Measurements from ENCODE around the gene RNF214.

DNA sequence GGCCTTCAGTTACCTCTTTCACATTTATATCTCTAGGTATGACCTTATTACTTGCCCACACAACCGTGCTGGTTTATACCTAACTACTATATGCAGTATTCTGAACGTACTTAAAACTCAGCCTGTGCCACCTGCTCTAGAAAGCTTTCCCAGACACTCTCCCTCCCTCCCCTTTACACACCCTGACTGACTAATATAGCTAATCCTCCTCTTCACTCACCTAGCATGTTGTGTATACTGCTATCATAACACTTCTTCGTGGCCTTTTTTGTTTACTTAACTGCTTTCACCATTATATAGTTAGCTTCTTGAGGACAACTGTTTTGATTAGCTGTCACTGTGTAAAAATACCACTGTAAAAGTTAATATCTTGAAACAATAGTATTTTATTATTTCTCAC is 23.5 kb downstream of the RNF214 start:
- TF ChIP-seq, protein P1, sequence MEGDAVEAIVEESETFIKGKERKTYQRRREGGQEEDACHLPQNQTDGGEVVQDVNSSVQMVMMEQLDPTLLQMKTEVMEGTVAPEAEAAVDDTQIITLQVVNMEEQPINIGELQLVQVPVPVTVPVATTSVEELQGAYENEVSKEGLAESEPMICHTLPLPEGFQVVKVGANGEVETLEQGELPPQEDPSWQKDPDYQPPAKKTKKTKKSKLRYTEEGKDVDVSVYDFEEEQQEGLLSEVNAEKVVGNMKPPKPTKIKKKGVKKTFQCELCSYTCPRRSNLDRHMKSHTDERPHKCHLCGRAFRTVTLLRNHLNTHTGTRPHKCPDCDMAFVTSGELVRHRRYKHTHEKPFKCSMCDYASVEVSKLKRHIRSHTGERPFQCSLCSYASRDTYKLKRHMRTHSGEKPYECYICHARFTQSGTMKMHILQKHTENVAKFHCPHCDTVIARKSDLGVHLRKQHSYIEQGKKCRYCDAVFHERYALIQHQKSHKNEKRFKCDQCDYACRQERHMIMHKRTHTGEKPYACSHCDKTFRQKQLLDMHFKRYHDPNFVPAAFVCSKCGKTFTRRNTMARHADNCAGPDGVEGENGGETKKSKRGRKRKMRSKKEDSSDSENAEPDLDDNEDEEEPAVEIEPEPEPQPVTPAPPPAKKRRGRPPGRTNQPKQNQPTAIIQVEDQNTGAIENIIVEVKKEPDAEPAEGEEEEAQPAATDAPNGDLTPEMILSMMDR (conservative IDR thresholded peaks at IDR 0.05 in 1 of 2, IDR thresholded peaks at IDR 0.05 in 1 of 2; ENCODE audit: low read depth in 1 of 2, low read length in 2 of 2): no peak
- TF ChIP-seq EZH2 (IDR thresholded peaks at IDR 0.05; ENCODE audit: low read length, missing control alignments): no peak
